Natural killer cell (primary cell): ENCODE data around the gene KIAA0513. TPM values are rescaled to one million over a fixed set of nuclear protein-coding genes. Genes with fewer than 3 reads are reported as not detected.

Experiments used
- ATAC-seq, 3 donors: fragments of 150-1000 bp in 2 of 3; fragments of 200-7000 bp in 1 of 3; cut with Tn5 transposase; 1 replicate in 1 of 3; 2 replicates in 2 of 3; pipeline ENCODE4 v1.10.0; 2021; ENCODE audit warnings: mild to moderate bottlenecking in 2 of 3, moderate library complexity in 2 of 3
- DNase-seq, 2 donors: peaks; one replicate each; pipeline versions ENCODE4 v3.0.0 to v3.0.0-alpha.2; 2013 to 2021; ENCODE audit warnings: mixed read lengths in 1 of 2
- H3K27ac ChIP-seq: one replicate; pipeline ENCODE4 v1.5.1; 2013; ENCODE audit warnings: mild to moderate bottlenecking, low read length
- H3K27me3 ChIP-seq: one replicate; pipeline ENCODE4 v1.6.1; 2013; ENCODE audit warnings: low read length; ENCODE audit not compliant: control insufficient read depth, insufficient read depth
- H3K36me3 ChIP-seq: one replicate; pipeline ENCODE4 v1.6.1; 2013; ENCODE audit warnings: low read length; ENCODE audit not compliant: control insufficient read depth, insufficient read depth
- H3K4me1 ChIP-seq: one replicate; pipeline ENCODE4 v1.6.1; 2013; ENCODE audit warnings: low read length; ENCODE audit not compliant: control insufficient read depth, insufficient read depth
- H3K4me3 ChIP-seq: one replicate; pipeline ENCODE4 v1.5.1; 2013; ENCODE audit warnings: low read length
- H3K9me3 ChIP-seq: one replicate; pipeline ENCODE4 v1.6.1; 2013; ENCODE audit warnings: low read length; ENCODE audit not compliant: control insufficient read depth, insufficient read depth
- H3K27ac Mint-ChIP-seq, 2 donors: one replicate each; pipeline ENCODE4 v1.8.0; 2022; ENCODE audit warnings: mild to moderate bottlenecking in 2 of 2, mixed read lengths in 2 of 2, moderate library complexity in 1 of 2
- H3K27me3 Mint-ChIP-seq, 2 donors: one replicate each; pipeline ENCODE4 v1.8.0; 2022; ENCODE audit warnings: low read depth in 2 of 2, mixed read lengths in 2 of 2
- H3K36me3 Mint-ChIP-seq: one replicate; pipeline ENCODE4 v1.8.0; 2022; ENCODE audit warnings: mixed read lengths
- H3K4me1 Mint-ChIP-seq, 2 donors: one replicate each; pipeline ENCODE4 v1.8.0; 2022; ENCODE audit warnings: mixed read lengths in 2 of 2
- H3K4me3 Mint-ChIP-seq: one replicate; pipeline ENCODE4 v1.8.0; 2022; ENCODE audit warnings: mild to moderate bottlenecking, moderate library complexity, mixed read lengths
- H3K9me3 Mint-ChIP-seq, 2 donors: one replicate each; pipeline ENCODE4 v1.8.0; 2022; ENCODE audit warnings: mixed read lengths in 2 of 2
- CTCF ChIP-seq: fragments of 200-600 bp; IDR thresholded peaks from one replicate; pipeline ENCODE4 v1.8.0; 2022; ENCODE audit warnings: antibody characterized with exemption
- WGBS: methylation state at CpG from one replicate; pipeline ENCODE4 v1.1.7; 2013; ENCODE audit warnings: missing lambda C conversion rate; ENCODE audit not compliant: insufficient coverage; 5-methylcytosine and 5-hydroxymethylcytosine counted together
- intact Hi-C: fragments of 100-400 bp; cut with micrococcal nuclease; formaldehyde crosslinking; loops from one replicate; pipeline ENCODE4 v1.14.2; 2022
- total RNA-seq, 4 donors: library from RNA; stranded (reverse); fragments of 120-200 nt in 1 of 4; gene quantifications; one replicate each; pipeline versions ENCODE4 v1.2.3 to v1.2.4, GENCODE V29; 2013 to 2022

KIAA0513 gene
- total RNA-seq, 3 donors from 2014 or later (not counting 1 experiment from before 2014, with no cell fraction given), result 7.9 to 17.7 (median 12.1) TPM

DNA sequence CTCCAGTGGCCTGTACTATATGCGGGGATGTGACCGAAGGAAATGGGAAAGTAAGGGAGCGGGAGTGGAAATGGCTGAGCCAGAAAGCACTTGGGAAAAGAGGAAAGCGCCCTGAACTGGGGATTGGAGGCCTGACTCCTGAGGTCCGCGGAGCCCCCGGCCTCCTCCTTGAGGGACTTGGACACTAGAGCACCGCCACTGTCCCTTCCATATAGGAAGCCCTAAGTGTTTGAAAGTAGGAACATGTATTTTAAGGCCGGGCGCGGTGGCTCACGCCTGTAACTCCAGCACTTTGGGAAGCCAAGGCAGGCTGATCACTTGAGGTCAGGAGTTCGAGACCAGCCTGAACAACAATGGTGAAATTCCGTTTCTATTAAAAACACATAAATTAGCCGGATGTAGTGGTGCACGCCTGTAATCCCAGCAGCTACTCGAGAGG lies 15.7 kb upstream of the KIAA0513 start:
- intact Hi-C loops, result loop anchor here (1.0 to 2.0 kb wide), 3 partner anchors 15 to 75 kb away; partner anchors contain the start of gene KIAA0513
- peaks cover 0 to 4% of the 10 kb centered on the region in 2 donors for H3K27me3 Mint-ChIP-seq
- DNase-seq (no peak), ATAC-seq (no peak)
- 19% methylated on average over 17 of the region's 17 CpGs for WGBS
- H3K36me3 ChIP-seq, result no peaks in the 10 kb centered on the region
- H3K4me1 ChIP-seq, result peaks cover 25% of the 10 kb centered on the region
- H3K9me3 ChIP-seq, result no peaks in the 10 kb centered on the region
- H3K4me3 ChIP-seq, result peak overlapping the region; percentile 66
- peaks cover 6% of the 10 kb centered on the region for H3K36me3 Mint-ChIP-seq
- no peaks in the 10 kb centered on the region for H3K9me3 Mint-ChIP-seq
- H3K27ac ChIP-seq, result peak overlapping the region; percentile 93
- H3K4me1 Mint-ChIP-seq, result peaks cover 24 to 40% of the 10 kb centered on the region in 2 donors
- H3K27ac Mint-ChIP-seq, result peak overlapping the region; percentile 100
- H3K4me3 Mint-ChIP-seq, result peak overlapping the region; percentile 98
- no peaks in the 10 kb centered on the region for H3K27me3 ChIP-seq
- TF ChIP-seq CTCF, result no peak

- Histone ChIP-seq H3K27me3 (no peaks in the 10 kb centered on the region), H3K4me1 (peaks cover 26% of the 10 kb centered on the region), H3K27ac (no peak overlapping the region), H3K4me3 (no peak overlapping the region), H3K9me3 (no peaks in the 10 kb centered on the region), H3K36me3 (no peaks in the 10 kb centered on the region)
- TF ChIP-seq CTCF, result no peak
- intact Hi-C loops, result no loop called here
- Mint-ChIP-seq H3K9me3 (no peaks in the 10 kb centered on the region), H3K27ac (no peak overlapping the region), H3K4me3 (no peak overlapping the region), H3K36me3 (peaks cover 6% of the 10 kb centered on the region), H3K27me3 (peaks cover 0 to 4% of the 10 kb centered on the region in 2 donors), H3K4me1 (peaks cover 23 to 32% of the 10 kb centered on the region in 2 donors)
- no peak for DNase-seq
- 85% methylated on average over 2 of the region's 2 CpGs for WGBS
- no peak for ATAC-seq
These were observed 13.3 kb upstream of the KIAA0513 start for GRCh38 chr16:85014311-85014710.

- Mint-ChIP-seq H3K36me3 (peaks cover 3% of the 10 kb centered on the region), H3K27me3 (peaks cover 0 to 6% of the 10 kb centered on the region in 2 donors), H3K9me3 (no peaks in the 10 kb centered on the region), H3K4me1 (peaks cover 16 to 27% of the 10 kb centered on the region in 2 donors), H3K27ac (no peak overlapping the region), H3K4me3 (no peak overlapping the region)
- no peaks in the 10 kb centered on the region for H3K36me3 ChIP-seq
- H3K9me3 ChIP-seq, result no peaks in the 10 kb centered on the region
- intact Hi-C loops, result no loop called here
- no peak for DNase-seq
- no peak for TF ChIP-seq CTCF
- ATAC-seq, result no peak
- no peak overlapping the region for H3K4me3 ChIP-seq
- H3K27me3 ChIP-seq, result no peaks in the 10 kb centered on the region
- peaks cover 16% of the 10 kb centered on the region for H3K4me1 ChIP-seq
- no peak overlapping the region for H3K27ac ChIP-seq
- WGBS, result 100% methylated on average over 4 of the region's 5 CpGs
These were observed 12.0 kb upstream of the KIAA0513 start for GRCh38 chr16:85015481-85016187.
